Inflammatory macrophage (primary cell): ENCODE results near the gene MMP25.

Experiments used
- DNase-seq, 2 donors: peaks; one replicate each; pipeline ENCODE4 v3.0.0-alpha.2; 2020 to 2022
- total RNA-seq, 18 experiments: gene quantifications; one replicate each; lab custom pipeline; 2026; ENCODE audit warnings: mixed read lengths in 6 of 18, inconsistent platforms in 2 of 18; lab: John Stamatoyannopoulos, UW

Gene MMP25, protein sequence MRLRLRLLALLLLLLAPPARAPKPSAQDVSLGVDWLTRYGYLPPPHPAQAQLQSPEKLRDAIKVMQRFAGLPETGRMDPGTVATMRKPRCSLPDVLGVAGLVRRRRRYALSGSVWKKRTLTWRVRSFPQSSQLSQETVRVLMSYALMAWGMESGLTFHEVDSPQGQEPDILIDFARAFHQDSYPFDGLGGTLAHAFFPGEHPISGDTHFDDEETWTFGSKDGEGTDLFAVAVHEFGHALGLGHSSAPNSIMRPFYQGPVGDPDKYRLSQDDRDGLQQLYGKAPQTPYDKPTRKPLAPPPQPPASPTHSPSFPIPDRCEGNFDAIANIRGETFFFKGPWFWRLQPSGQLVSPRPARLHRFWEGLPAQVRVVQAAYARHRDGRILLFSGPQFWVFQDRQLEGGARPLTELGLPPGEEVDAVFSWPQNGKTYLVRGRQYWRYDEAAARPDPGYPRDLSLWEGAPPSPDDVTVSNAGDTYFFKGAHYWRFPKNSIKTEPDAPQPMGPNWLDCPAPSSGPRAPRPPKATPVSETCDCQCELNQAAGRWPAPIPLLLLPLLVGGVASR
- 0.24 to 1.2 (median 0.64) reads per million in 18 experiments for total RNA-seq

GRCh38 chr16:3045758-3046640 is at the start of gene MMP25:
Gene MMP25 (plus strand): TSS chr16:3046561. CDS start chr16:3046918, 357 bp downstream.
- peak in 1 of 2 donors; percentile 56 for DNase-seq

GRCh38 chr16:2999929-3000328 is 46.4 kb upstream of the MMP25 start:
- DNase-seq: no peak

GRCh38 chr16:3000540-3000939 is 45.8 kb upstream of the MMP25 start:
- DNase-seq: no peak

DNA sequence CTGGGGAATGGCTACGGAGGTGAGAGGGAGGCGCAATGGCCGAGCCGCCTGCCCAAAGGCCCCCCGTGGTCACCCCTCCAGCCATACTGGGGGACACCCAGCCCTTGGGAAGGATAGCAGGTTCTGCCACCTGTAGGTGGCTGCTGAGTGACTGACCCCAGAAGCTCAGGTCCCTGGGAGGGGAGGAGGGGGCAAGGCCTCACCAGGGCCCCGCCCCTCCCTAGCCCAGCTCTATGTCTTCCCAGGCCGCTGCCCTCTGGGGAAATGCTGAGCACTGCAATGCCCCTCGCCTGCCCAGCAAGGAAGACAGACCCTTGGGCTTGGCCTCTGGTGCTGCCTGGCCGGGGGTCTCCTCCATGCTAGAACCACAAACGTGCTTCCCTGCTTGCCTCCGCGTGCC is 45.0 kb upstream of the MMP25 start:
- no peak for DNase-seq

GRCh38 chr16:3003582-3004270 is 42.6 kb upstream of the MMP25 start:
- DNase-seq: peak; percentile 99 to 100

DNA sequence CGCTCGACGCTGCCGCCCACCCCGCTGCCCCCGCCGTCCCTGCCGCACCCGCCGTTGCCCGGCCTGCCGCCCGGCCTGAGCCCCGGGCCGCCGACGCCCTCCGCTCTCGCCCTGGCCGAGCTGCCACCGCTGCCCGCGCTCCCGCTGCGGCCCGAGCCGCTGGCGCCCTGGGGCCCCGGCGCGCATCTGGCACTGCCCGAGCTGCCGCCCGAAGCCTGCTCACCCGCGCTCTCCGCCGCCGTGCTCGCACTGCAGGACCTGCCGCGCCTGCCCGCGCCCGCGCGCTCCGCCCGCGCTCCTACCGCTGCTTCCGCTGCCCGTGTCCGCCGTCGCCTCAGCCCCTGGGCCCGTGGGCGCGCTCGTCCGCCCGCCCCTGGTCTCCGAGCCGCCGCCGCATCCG is 42.0 kb upstream of the MMP25 start:
- DNase-seq: peak in 1 of 2 donors; percentile 42

DNA sequence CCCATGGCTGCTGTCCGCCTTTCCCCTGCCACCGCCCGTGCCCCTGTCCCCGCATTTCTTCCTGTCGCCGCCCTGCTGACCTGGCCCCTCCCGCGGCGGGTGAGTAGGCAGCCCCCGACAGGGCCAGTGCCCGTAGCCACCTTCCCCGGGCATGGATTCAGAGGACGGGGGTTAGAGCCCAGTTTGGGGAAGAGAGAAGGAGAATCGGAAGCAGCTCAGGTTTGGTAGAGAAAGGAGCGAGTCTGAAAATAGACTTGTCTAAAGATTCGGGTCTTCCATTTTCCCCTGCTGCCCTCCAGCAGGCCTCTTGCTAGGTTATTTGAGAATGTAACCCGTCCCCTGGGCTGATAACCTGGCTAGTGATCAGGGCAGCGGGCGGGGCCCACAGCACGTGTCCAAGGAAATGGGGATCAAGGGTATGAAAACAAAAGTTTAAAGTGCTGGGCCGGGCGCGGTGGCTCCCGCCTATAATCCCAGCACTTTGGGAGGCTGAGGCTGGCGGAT is 41.5 kb upstream of the MMP25 start:
- DNase-seq: peak in 1 of 2 donors; percentile 46

DNA sequence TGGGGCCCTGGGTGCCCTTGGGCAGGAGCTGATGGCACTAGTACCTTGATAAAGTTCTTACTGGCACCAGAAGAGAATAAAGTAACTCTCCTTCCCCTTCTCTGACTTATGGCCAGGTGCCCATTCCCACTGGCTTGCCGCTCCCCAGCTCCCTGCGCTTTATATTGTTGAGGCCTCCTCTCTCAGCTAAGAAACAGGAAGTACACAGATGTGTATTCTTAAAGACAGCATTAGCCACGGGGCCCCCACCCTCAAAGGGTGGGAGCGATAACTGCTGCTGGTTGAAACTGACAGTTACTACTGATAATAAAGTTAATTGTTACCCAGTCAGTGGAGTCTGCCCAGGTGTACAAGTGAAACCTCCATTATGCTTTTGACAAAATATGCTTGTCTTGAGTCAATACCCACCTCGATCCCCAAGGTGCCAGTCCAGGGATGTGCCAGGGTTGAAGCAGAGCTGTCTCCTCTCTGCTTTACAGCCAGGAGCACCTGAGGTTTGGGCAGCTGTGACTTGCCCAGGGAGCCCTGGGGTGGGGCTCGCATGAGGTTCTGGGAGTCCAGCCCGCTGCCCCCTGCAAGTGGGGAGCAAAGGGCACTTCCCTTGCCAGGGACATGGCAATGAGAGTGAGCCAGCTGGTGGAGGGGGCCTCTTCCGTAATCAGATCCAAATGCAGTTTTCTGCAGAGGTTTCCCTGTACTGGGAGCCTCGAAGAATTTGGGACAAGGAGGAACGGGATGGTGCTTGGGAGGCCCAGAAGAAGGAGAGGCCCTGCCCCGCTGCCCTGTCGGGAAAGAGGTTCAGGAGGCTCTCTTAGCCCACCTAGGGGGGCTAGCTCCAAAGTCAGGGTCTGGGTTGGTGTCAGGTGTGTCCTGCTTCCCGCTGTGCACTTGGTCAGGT is 39.1 kb upstream of the MMP25 start:
- DNase-seq: peak; percentile 16 to 42

GRCh38 chr16:3007957-3008689 is 38.2 kb upstream of the MMP25 start:
- peak; percentile 67 to 84 for DNase-seq

GRCh38 chr16:3008690-3009037 is 37.7 kb upstream of the MMP25 start:
- peak in 1 of 2 donors; percentile 35 for DNase-seq

GRCh38 chr16:3009568-3010390 is 36.6 kb upstream of the MMP25 start:
- no peak for DNase-seq

DNA sequence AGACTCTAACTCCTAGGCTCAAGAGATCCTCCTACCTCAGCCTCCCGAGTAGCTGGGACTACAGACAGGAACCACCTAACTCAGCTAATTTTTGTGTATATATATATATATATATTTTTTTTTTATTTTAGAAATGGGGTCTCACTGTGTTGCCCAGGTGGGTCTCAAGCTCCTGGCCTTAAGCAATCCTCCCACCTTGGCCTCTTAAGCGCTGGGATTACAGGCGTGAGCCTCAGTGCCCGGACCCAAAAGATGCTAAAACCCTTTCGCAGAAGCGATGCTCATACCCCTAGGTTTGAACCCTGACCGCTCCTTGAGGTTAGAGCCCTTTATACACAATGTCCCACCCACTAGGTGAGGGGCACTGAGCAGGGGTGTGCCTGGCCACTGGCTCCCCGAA is 35.9 kb upstream of the MMP25 start:
- no peak for DNase-seq

GRCh38 chr16:3012246-3012645 is 34.1 kb upstream of the MMP25 start:
- no peak for DNase-seq

DNA sequence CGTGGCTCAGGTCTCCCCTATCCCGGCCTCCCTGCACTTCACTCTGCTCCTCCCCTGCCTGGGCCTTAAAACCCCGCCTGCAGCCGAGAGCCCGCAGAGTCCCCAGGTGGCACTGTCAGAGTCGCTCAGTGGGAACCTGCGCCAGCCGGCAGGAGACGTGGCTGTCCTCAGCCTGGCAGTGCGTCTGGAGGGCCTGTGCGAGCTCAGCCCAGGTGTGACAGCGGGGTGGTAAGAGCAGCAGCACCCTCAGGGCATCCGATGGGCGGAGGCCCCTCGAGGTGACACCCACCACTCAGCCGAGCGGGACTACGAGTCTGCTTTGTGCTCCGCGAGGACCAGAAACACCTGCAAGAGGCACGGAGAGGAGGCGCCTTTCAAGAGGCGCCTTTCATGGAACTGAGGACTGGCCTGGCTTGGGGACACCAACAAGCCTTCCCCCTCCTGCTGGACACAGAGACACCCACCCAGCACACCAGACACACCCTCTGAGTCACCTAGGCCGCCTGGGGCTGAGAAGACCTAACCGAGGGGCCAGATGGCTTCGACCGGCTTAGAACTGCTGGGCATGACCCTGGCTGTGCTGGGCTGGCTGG is 33.4 kb upstream of the MMP25 start, which contains the start of gene CLDN9:
Gene CLDN9 (plus strand): TSS at position 96 of the 593 bp plus-strand sequence. CDS start 440 bp downstream, at position 536.
- no peak for DNase-seq

DNA sequence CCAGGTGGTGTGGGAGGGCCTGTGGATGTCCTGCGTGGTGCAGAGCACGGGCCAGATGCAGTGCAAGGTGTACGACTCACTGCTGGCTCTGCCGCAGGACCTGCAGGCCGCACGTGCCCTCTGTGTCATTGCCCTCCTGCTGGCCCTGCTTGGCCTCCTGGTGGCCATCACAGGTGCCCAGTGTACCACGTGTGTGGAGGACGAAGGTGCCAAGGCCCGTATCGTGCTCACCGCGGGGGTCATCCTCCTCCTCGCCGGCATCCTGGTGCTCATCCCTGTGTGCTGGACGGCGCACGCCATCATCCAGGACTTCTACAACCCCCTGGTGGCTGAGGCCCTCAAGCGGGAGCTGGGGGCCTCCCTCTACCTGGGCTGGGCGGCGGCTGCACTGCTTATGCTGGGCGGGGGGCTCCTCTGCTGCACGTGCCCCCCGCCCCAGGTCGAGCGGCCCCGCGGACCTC is 32.8 kb upstream of the MMP25 start:
- no peak for DNase-seq

- no peak for DNase-seq
Measured at GRCh38 chr16:3013998-3014690, 32.2 kb upstream of the MMP25 start.

DNA sequence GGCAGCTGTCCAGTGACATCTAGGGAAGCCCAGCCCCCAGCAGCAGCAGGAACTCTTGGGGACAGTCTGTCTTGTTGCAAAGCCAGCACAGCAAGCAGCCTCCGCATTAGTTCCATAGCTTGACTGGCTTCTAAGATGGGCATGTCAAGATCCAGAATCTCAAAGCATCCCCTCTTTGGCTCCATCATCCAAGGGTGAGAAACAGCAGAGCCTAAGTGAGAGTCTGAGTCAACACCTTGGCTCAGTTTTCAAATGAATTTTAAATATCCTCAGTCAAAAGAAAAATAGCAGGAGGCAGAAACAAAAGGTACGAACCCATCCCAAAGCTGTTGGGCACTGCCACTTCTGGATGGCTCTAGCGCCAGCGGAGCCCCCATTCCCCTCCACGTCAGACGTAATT is 31.4 kb upstream of the MMP25 start:
- no peak for DNase-seq

GRCh38 chr16:3015865-3016521 is 30.4 kb upstream of the MMP25 start:
- no peak for DNase-seq
